Osteocyte (in vitro differentiated cells): ENCODE data around the gene MAPK4. TPM values are rescaled to one million over a fixed set of nuclear protein-coding genes. Genes with fewer than 3 reads are reported as not detected.

Source experiments
- DNase-seq: peaks from one replicate; pipeline ENCODE4 v3.0.0; 2021; ENCODE audit warnings: mixed read lengths; ENCODE audit not compliant: unreplicated experiment; ENCODE audit errors: extremely low spot score
- H3K27ac Mint-ChIP-seq: one replicate; pipeline ENCODE4 v1.8.0; 2021; ENCODE audit warnings: mild to moderate bottlenecking, mixed read lengths; ENCODE audit not compliant: unreplicated experiment
- H3K27me3 Mint-ChIP-seq: one replicate; pipeline ENCODE4 v1.8.0; 2021; ENCODE audit warnings: mixed read lengths; ENCODE audit not compliant: unreplicated experiment
- H3K36me3 Mint-ChIP-seq: one replicate; pipeline ENCODE4 v1.8.0; 2021; ENCODE audit warnings: mixed read lengths; ENCODE audit not compliant: unreplicated experiment
- H3K4me1 Mint-ChIP-seq: one replicate; pipeline ENCODE4 v1.8.0; 2021; ENCODE audit warnings: mixed read lengths; ENCODE audit not compliant: unreplicated experiment
- H3K4me3 Mint-ChIP-seq: one replicate; pipeline ENCODE4 v1.8.0; 2021; ENCODE audit warnings: mild to moderate bottlenecking, moderate library complexity, mixed read lengths; ENCODE audit not compliant: unreplicated experiment
- H3K9me3 Mint-ChIP-seq: one replicate; pipeline ENCODE4 v1.8.0; 2021; ENCODE audit warnings: mixed read lengths; ENCODE audit not compliant: unreplicated experiment
- CTCF ChIP-seq: fragments of 200-600 bp; sonication (generic); IDR thresholded peaks from 2 replicates; pipeline ENCODE4 v1.5.0; 2021; ENCODE audit warnings: antibody characterized with exemption, mild to moderate bottlenecking, moderate library complexity
- total RNA-seq: library from RNA; stranded (reverse); gene quantifications from 2 replicates; pipeline ENCODE4 v1.2.1, GENCODE V29; 2021

Gene MAPK4
- total RNA-seq, 1 donor from 2014 or later = not detected

GRCh38 chr18:50729986-50730385 lies 170.1 kb downstream of the MAPK4 start:
- no peak for TF ChIP-seq CTCF
- no peak overlapping the region for H3K27ac Mint-ChIP-seq
- no peaks in the 10 kb centered on the region for H3K4me1 Mint-ChIP-seq
- peaks cover 4% of the 10 kb centered on the region for H3K9me3 Mint-ChIP-seq
- H3K4me3 Mint-ChIP-seq = no peak overlapping the region
- DNase-seq = no peak
- no peaks in the 10 kb centered on the region for H3K36me3 Mint-ChIP-seq
- H3K27me3 Mint-ChIP-seq = no peaks in the 10 kb centered on the region

- no peak for DNase-seq
- no peak for TF ChIP-seq CTCF
- H3K4me1 Mint-ChIP-seq = no peaks in the 10 kb centered on the region
- H3K36me3 Mint-ChIP-seq = no peaks in the 10 kb centered on the region
- no peaks in the 10 kb centered on the region for H3K27me3 Mint-ChIP-seq
- no peak overlapping the region for H3K27ac Mint-ChIP-seq
- peaks cover 4% of the 10 kb centered on the region for H3K9me3 Mint-ChIP-seq
- no peak overlapping the region for H3K4me3 Mint-ChIP-seq
Measured at GRCh38 chr18:50734342-50734741, 174.5 kb downstream of the MAPK4 start.

- H3K36me3 Mint-ChIP-seq = no peaks in the 10 kb centered on the region
- H3K9me3 Mint-ChIP-seq = peaks cover 4% of the 10 kb centered on the region
- H3K4me1 Mint-ChIP-seq = no peaks in the 10 kb centered on the region
- H3K27ac Mint-ChIP-seq = no peak overlapping the region
- no peak for TF ChIP-seq CTCF
- no peak for DNase-seq
- no peak overlapping the region for H3K4me3 Mint-ChIP-seq
- no peaks in the 10 kb centered on the region for H3K27me3 Mint-ChIP-seq
Measured at GRCh38 chr18:50734886-50735285, 175.0 kb downstream of the MAPK4 start.

- no peak overlapping the region for H3K4me3 Mint-ChIP-seq
Measured at GRCh38 chr18:50737127-50737526, 177.2 kb downstream of the MAPK4 start.

GRCh38 chr18:50738098-50738757 lies 178.3 kb downstream of the MAPK4 start:
- Mint-ChIP-seq H3K27me3 (no peaks in the 10 kb centered on the region), H3K4me3 (no peak overlapping the region), H3K4me1 (no peaks in the 10 kb centered on the region), H3K9me3 (no peaks in the 10 kb centered on the region), H3K36me3 (no peaks in the 10 kb centered on the region), H3K27ac (no peak overlapping the region)
- DNase-seq = no peak
- TF ChIP-seq CTCF = no peak

More at GRCh38 chr18:50737127-50737526, 177.2 kb downstream of the MAPK4 start:
- no peak for DNase-seq
- no peaks in the 10 kb centered on the region for H3K9me3 Mint-ChIP-seq
- no peaks in the 10 kb centered on the region for H3K27me3 Mint-ChIP-seq
- no peak for TF ChIP-seq CTCF
- no peaks in the 10 kb centered on the region for H3K36me3 Mint-ChIP-seq
- H3K27ac Mint-ChIP-seq = no peak overlapping the region
- no peaks in the 10 kb centered on the region for H3K4me1 Mint-ChIP-seq
